ENCODE data around the gene B3GNT5.

GRCh38 chr3:183217548-183218332, 35.3 kb upstream of the B3GNT5 start:
- TF ChIP-seq, protein P1, sequence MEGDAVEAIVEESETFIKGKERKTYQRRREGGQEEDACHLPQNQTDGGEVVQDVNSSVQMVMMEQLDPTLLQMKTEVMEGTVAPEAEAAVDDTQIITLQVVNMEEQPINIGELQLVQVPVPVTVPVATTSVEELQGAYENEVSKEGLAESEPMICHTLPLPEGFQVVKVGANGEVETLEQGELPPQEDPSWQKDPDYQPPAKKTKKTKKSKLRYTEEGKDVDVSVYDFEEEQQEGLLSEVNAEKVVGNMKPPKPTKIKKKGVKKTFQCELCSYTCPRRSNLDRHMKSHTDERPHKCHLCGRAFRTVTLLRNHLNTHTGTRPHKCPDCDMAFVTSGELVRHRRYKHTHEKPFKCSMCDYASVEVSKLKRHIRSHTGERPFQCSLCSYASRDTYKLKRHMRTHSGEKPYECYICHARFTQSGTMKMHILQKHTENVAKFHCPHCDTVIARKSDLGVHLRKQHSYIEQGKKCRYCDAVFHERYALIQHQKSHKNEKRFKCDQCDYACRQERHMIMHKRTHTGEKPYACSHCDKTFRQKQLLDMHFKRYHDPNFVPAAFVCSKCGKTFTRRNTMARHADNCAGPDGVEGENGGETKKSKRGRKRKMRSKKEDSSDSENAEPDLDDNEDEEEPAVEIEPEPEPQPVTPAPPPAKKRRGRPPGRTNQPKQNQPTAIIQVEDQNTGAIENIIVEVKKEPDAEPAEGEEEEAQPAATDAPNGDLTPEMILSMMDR (IDR thresholded peaks at IDR 0.05) = no peak
- no peak for TF ChIP-seq POLR2AphosphoS5 (IDR thresholded peaks at IDR 0.05; ENCODE audit: low read depth, low read length)
- no peak for TF ChIP-seq SIN3A (IDR thresholded peaks at IDR 0.05; ENCODE audit: borderline replicate concordance, insufficient read depth, low read depth, low read length)

Measured in Panc1 (cell line).